GM13976 (cell line): ENCODE data around the gene CES4A.
"Not testable (repeated sequence)": the region's sequence is repeated elsewhere in the genome, so short reads cannot be mapped to it uniquely, and the experiment has no call there.

Source experiments
- DNase-seq: peaks from one replicate; pipeline ENCODE4 v3.0.0; 2012; ENCODE audit warnings: low spot score
- in situ Hi-C: fragments of 300-500 bp; cut with MboI; formaldehyde crosslinking; loops from one replicate; pipeline ENCODE4 v1.12.0; 2022; ENCODE audit warnings: low sequenced_read_pairs, mixed read lengths, inconsistent platforms; ENCODE audit not compliant: unreplicated experiment
- TF ChIP-seq, protein P1 (sequence below): IDR thresholded peaks from 2 replicates; pipeline ENCODE4 v1.5.1; 2012; ENCODE audit warnings: borderline replicate concordance, mild to moderate bottlenecking; ENCODE audit not compliant: insufficient read depth; ENCODE audit errors: extremely low read depth, missing control alignments, control extremely low read depth

Gene CES4A

DNA sequence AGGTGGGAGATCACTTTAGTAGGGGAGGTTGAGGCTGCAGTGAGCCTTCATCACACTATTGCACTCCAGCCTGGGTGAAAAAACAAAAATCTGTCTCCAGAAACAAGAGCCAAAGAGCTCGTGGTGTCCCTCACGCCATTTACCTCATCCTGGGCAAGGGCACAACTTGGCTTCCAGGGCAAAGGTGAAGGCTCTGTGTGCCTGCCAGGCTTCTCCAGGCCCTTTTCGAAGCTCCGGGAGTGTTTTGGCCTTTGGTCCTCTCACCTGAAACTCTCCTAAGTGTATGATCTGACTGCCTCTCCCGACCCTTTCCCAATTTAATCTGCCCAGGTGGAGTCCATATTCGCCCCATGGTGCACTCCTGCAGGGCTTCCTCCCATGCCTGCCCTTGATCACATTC, 38.9 kb upstream of the CES4A start:
- TF ChIP-seq, protein P1, sequence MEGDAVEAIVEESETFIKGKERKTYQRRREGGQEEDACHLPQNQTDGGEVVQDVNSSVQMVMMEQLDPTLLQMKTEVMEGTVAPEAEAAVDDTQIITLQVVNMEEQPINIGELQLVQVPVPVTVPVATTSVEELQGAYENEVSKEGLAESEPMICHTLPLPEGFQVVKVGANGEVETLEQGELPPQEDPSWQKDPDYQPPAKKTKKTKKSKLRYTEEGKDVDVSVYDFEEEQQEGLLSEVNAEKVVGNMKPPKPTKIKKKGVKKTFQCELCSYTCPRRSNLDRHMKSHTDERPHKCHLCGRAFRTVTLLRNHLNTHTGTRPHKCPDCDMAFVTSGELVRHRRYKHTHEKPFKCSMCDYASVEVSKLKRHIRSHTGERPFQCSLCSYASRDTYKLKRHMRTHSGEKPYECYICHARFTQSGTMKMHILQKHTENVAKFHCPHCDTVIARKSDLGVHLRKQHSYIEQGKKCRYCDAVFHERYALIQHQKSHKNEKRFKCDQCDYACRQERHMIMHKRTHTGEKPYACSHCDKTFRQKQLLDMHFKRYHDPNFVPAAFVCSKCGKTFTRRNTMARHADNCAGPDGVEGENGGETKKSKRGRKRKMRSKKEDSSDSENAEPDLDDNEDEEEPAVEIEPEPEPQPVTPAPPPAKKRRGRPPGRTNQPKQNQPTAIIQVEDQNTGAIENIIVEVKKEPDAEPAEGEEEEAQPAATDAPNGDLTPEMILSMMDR = no peak
- DNase-seq = no peak
- in situ Hi-C loops = no loop called here

DNA sequence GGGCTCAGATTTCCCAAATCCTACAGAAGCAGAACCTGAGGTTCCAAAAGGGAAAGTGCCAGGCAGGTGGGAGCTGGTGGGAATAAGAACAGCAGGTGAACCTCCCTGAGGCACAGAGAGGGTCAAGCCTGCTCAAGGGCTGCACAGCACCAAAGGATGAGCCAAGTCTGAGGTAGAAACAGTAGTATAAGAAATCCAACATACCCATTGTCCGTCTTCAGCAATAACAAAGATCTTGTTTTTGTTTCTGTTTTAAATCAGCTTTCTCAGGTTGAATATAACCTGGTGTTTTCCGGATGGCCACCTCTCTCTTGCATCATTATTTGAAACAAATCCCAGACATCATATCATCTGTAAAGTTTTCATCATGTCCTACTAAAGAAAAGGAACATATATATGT, 38.0 kb upstream of the CES4A start:
- DNase-seq = no peak
- TF ChIP-seq, protein P1 = no peak
- in situ Hi-C loops = loop anchor here (25.0 kb wide), 2 partner anchors 212 to 462 kb away; partner anchors contain the start of genes B3GNT9, FBXL8, HSF4 and NOL3

DNA sequence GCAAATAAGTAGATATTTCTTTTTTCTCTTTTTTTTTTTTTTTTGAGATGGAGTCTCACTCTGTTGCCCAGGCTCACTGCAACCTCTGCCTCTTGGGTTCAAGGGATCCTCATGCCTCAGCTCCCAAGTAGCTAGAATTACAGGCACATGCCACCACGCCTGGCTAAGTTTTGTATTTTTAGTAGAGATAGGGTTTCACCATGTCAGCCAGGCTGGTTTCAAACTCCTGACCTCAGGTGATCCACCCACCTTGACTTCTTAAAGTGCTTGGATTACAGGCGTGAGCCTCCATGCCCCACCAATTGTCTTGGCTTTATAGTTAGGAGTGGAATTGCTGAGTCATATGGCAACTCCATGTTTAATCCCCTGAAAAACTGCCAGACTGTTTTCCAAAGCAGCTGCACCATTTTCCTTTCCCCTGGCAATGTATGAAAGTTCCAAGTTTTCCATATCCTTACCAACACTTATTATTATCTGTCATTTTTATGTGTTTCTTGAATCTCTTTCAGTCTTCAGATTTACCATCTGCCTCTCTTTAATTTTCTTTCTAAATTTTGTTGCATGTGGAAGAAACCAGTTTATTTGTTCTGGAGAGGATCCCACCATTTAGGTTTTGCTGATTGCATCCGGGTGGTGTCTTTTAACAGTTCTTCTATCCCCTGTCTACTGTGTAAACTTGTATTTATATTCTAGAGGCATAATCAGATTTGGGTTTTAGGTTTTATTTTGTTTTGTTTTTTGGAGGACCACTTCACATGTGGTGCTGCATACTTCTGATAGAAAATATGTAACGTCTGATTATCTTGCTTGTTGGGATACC, 37.2 kb upstream of the CES4A start:
- TF ChIP-seq, protein P1 = no peak
- no peak for DNase-seq
- in situ Hi-C loops = loop anchor here (25.0 kb wide), 2 partner anchors 211 to 461 kb away; partner anchors contain the start of genes B3GNT9, FBXL8, HSF4 and NOL3

DNA sequence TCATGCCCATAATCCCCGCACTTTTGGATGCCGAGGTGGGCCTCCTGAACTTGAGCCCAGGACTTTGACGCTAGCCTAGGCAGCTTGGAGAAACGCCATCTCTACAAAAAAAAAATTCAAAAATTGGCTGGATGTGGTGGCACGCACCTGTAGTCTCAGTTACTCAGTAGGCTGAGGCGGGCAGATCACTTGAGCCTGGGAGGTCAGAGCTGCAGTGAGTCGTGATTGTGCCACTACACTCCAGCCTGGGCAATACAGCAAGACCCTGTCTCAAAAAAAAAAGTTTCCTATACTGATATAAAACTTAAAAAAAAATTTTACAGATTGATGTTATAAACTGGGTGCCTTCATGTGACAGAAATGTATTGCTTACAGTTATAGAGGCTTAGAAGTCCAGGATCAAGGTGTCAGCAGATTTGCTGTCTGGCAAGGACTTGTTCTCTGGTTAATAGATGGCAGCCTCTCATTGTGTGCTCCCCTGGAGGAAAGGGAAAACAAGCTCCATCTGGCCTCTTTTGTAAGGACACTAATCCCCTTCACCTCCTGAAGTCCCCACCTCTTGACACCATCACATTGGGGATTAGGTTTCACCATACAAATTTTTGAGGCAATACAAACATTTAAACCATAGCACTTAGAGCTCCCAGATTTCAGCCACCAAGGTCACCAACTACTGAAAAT, 35.8 kb upstream of the CES4A start:
- in situ Hi-C loops = loop anchor here (25.0 kb wide), 2 partner anchors 210 to 460 kb away; partner anchors contain the start of genes B3GNT9, FBXL8, HSF4 and NOL3
- TF ChIP-seq, protein P1 = no peak
- no peak for DNase-seq

DNA sequence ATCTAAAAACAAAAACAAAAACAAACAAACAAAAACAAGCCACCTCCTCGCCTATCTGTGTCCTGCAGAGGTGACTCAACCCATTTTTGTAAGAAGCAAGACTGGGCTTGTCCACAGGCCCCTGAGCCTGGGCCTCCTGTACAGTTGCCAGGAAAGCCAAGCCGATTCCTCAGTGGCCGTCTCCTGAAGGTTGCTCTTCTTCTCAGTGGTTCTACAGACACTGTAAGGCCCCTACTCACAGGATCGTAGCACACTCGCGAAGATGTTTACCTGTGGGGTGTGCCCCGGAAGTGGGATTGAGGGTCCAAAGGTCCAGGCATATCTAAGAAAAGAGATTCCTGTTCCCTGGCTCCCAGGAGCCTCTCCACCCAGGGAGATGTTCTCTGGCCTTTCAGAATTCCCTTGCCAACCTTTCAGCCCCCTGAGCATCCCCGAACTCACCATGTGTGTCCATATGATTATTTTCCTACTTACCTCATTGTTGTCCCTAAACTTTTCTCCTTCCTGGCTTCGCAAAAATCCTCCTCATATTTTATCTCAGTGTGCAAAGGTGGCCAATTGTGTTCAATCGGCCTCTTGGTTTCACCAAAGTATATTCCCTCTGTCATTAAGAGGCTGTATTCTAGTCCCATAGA, 34.8 kb upstream of the CES4A start:
- in situ Hi-C loops = loop anchor here (25.0 kb wide), 2 partner anchors 209 to 459 kb away; partner anchors contain the start of genes B3GNT9, FBXL8, HSF4 and NOL3
- TF ChIP-seq, protein P1 = no peak
- DNase-seq = no peak

DNA sequence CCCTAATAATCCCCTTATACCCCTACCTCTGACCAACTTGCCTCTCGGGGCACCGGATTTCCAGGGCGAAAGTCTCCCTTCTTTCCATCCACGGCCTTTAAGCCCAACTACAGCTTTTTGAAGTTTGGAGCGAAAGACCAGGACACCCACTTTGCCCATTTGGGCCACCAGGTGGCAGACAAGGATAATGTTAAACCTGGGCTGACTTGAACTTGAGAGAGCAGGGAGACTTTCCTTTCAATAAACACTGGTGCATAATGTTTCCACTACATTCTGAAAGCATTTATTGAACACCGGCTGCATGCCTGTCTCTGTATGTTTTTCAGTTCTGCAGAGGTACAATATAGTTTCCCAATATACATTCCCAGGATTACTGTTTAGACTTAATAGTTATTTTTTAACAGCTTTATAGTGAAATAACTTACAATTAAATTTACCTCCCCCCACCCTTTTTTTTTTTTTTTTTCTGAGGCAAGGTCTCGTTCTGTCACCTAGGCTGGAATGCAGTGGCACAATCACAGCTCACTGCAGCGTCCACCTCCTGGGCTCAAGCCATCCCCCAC, 34.2 kb upstream of the CES4A start:
- TF ChIP-seq, protein P1 = peak; percentile 87
- peak; percentile 76 for DNase-seq
- in situ Hi-C loops = loop anchor here (25.0 kb wide), 2 partner anchors 208 to 458 kb away; partner anchors contain the start of genes B3GNT9, FBXL8, HSF4 and NOL3

DNA sequence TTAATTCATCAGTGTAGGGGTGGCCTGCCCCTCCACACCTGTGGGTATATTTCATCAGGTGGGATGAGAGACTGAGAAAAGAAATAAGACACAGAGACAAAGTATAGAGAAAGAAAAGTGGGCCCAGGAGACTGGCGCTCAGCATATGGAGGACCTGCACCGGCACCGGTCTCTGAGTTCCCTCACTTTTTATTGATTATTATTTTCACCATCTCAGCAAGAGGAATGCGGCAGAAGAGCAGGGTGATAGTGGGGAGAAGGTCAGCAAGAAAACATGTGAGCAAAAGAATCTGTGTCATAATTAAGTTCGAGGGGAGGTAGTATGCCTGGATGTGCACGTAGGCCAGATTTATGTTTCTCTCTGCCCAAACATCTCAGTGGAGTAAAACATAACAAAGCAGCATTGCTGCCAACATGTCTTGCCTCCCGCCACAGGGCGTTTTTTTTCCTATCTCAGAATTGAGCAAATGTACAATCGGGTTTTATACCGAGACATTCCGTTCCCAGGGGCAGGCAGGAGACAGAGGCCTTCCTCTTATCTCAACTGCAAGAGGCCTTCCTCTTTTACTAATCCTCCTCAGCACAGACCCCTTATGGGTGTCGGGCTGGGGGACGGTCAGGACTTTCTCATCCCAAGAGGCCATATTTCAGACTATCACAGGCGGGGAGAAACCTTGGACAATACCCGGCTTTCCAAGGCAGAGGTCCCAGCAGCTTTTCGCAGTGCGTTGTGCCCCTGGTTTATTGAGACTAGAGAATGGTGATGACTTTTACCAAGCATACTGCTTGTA, 32.8 kb upstream of the CES4A start:
- in situ Hi-C loops = loop anchor here (25.0 kb wide), 2 partner anchors 207 to 457 kb away; partner anchors contain the start of genes B3GNT9, FBXL8, HSF4 and NOL3
- DNase-seq = not testable (repeated sequence)

DNA sequence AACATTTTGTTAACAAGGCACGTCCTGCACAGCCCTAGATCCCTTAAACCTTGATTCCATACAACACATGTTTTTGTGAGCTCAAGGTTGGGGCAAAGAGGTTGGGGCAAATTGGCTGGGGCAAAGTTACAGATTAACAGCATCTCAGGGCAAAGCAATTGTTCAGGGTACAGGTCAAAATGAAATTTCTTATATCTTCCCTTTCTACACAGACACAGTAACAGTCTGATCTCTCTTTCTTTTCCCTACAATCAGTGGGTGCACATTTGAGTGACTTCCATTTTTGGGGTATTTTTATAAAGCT, 32.3 kb upstream of the CES4A start:
- in situ Hi-C loops = loop anchor here (25.0 kb wide), 2 partner anchors 206 to 456 kb away; partner anchors contain the start of genes B3GNT9, FBXL8, HSF4 and NOL3

More for the DNA sequence above, 32.3 kb upstream of the CES4A start:
- DNase-seq = not testable (repeated sequence)
